Measurements from ENCODE around the gene COP1. TPM values are rescaled to one million over a fixed set of nuclear protein-coding genes. Genes with fewer than 3 reads are reported as not detected.
A peak's percentile ranks its signal among the peaks of the same experiment; 100 is the strongest.

COP1 gene
- 10 to 100 TPM; 32.5 to 60.1 (median 35.7) TPM for total RNA-seq

DNA sequence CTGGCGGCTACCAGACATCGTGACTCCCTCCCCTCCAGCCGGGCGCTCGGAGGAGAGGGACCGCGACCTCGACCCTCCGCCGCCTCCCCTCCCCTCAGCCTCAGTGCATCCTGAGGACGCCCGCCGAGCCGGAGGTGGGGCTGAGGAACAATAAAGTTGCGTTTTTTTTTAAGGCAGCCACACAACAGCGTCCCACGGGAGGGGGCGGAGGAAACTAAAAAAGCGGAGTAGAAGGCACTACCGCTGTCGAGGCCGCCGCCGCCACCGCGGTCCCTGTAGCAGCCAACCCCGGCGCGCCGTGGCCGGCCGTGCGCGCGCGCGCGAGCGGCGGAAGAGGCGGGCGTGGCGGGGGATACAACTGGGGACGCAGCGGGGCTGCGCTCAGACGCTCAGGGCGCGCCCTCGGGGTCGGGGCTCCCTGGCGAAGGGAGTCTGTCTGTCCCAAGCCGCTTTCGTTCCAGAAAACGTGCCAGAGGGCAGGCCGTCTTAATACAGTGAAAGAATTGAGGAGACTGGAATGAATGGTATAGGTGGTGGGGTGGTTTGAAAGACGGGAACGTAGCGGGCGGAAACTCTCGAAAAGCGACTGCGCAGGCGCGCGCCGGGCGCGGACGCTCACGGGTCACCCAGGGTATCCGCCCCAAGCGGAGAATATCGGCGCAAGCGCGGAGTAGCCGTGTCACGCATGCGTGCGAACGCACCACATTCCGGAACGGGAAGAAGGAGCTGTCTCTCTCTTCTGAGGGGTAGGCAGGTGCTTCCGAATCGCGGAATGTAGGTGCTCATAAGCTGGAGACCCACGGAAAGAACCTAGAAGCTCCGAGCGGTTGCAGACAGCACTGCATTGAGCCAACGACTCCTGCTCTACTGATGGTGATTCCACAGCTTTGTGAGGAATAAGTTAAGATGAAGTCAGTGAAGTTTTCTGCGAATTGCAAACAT is at the start of gene COP1:
COP1 (minus strand) TSS at position 326 of the 942 bp plus-strand sequence; CDS start at position 18, 308 bp downstream.
- H3K27me3 ChIP-seq: no peaks in the 10 kb centered on the region
- H3K36me3 ChIP-seq: no peaks in the 10 kb centered on the region
- peak within 1 kb of the TSS; percentile 97 to 99 (median 98) for H3K27ac ChIP-seq
- peak; percentile 59 for DNase-seq
- no peaks in the 10 kb centered on the region for H3K9me3 ChIP-seq
- H3K4me3 ChIP-seq: peak within 1 kb of the TSS; percentile 91 to 96 (median 92)
- H3K4me1 ChIP-seq: peaks cover 0 to 49% (median 19%) of the 10 kb centered on the region in 3 donors
- WGBS, 2 donors: 0% methylated on average over 35 to 73 of the region's 92 CpGs
- TF ChIP-seq, protein P1, sequence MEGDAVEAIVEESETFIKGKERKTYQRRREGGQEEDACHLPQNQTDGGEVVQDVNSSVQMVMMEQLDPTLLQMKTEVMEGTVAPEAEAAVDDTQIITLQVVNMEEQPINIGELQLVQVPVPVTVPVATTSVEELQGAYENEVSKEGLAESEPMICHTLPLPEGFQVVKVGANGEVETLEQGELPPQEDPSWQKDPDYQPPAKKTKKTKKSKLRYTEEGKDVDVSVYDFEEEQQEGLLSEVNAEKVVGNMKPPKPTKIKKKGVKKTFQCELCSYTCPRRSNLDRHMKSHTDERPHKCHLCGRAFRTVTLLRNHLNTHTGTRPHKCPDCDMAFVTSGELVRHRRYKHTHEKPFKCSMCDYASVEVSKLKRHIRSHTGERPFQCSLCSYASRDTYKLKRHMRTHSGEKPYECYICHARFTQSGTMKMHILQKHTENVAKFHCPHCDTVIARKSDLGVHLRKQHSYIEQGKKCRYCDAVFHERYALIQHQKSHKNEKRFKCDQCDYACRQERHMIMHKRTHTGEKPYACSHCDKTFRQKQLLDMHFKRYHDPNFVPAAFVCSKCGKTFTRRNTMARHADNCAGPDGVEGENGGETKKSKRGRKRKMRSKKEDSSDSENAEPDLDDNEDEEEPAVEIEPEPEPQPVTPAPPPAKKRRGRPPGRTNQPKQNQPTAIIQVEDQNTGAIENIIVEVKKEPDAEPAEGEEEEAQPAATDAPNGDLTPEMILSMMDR (IDR thresholded peaks at IDR 0.05): peak in 4 of 6 experiments; percentile 23 to 35 (median 29)
- peak in 3 of 4 donors; percentile 15 to 76 (median 60) for TF ChIP-seq POLR2A (IDR thresholded peaks at IDR 0.05)
- intact Hi-C loops (cut with DNase I): no loop called here

DNA sequence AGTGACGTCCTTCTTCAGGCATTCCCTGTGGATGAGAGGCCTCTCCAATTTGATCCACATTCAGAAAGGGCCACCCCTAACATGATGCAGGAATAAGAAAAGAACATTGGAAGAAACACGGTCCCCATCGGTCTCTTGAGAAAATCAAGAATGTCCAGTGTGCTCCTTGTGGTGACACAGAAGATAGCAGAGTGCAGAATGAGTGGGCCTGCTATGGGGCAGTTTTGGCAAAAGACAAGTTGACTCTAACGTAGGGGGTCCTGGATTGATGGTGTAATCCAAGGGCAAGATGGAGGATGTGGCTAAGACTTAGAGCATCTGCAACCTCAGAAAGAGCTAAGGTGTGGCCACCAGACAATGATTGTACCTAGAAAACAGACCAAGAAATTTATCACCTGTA is 45.1 kb upstream of the COP1 start:
- no peak for DNase-seq

DNA sequence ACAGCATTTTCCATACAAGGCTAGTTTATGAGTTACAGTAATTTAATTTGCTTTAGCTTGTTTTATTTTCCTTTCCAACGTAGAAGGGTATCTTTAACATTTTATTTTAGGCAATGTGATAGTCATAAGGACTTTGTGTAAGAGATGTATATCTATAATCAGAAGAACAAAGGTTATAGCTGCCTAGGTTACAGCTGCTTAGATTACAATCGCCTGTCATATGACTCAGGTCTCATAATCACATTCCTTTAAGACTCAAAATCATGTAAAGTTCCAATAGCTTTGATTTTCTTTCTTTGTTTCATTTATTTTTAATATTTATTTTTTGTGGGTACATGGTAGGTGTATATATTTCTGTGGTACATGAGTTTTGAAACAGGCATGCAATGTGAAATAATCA is 37.8 kb upstream of the COP1 start:
- Histone ChIP-seq H3K4me3 (no peak overlapping the region), H3K36me3 (no peaks in the 10 kb centered on the region), H3K27me3 (no peaks in the 10 kb centered on the region), H3K27ac (no peak overlapping the region), H3K9me3 (no peaks in the 10 kb centered on the region), H3K4me1 (no peaks in the 10 kb centered on the region)
- no peak for TF ChIP-seq POLR2A (IDR thresholded peaks at IDR 0.05)
- TF ChIP-seq, protein P1 (IDR thresholded peaks at IDR 0.05): no peak
- intact Hi-C loops (cut with DNase I): no loop called here
- no peak for DNase-seq
- 58 to 67% methylated on average over 2 of the region's 2 CpGs for WGBS, 2 donors

More for the DNA sequence above, 45.1 kb upstream of the COP1 start:
- WGBS, 2 donors: 79 to 83% methylated on average over 4 of the region's 4 CpGs
- Histone ChIP-seq H3K27me3 (no peaks in the 10 kb centered on the region), H3K36me3 (no peaks in the 10 kb centered on the region), H3K4me3 (no peak overlapping the region), H3K27ac (no peak overlapping the region), H3K9me3 (no peaks in the 10 kb centered on the region), H3K4me1 (no peaks in the 10 kb centered on the region)
- TF ChIP-seq, protein P1 (IDR thresholded peaks at IDR 0.05): no peak
- no peak for TF ChIP-seq POLR2A (IDR thresholded peaks at IDR 0.05)
- intact Hi-C loops (cut with DNase I): no loop called here

DNA sequence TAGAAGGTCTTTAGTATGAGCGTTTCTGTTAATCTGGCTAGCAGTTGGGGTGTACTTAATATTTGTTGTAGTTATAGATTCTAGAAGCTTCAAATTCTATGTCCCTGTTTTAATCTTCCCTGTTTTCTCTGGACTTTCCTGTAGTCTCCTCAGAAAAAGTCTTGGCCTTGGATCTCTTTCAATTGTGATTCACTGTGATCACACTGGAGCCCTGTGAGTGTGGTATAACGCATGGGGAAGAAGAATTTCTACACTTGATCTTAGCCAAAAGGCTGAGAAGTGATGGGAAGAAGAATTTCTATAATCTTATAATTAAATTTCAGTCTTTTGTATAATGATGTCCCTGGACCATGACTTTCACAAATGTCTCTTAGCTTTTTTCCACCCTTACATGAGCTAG is 36.7 kb upstream of the COP1 start:
- WGBS, 2 donors: 50 to 74% methylated on average over 2 of the region's 2 CpGs
- intact Hi-C loops (cut with DNase I): no loop called here

More for the DNA sequence above, 36.7 kb upstream of the COP1 start:
- H3K9me3 ChIP-seq: no peaks in the 10 kb centered on the region
- no peaks in the 10 kb centered on the region for H3K36me3 ChIP-seq
- H3K27me3 ChIP-seq: no peaks in the 10 kb centered on the region
- H3K27ac ChIP-seq: no peak overlapping the region
- no peak overlapping the region for H3K4me3 ChIP-seq
- no peaks in the 10 kb centered on the region for H3K4me1 ChIP-seq
- DNase-seq: no peak
- TF ChIP-seq, protein P1 (IDR thresholded peaks at IDR 0.05): no peak
- TF ChIP-seq POLR2A (IDR thresholded peaks at IDR 0.05): no peak

Measured in esophagus squamous epithelium (tissue), 5 donors.